HEK293 (cell line): ENCODE data around the gene CDCA4.

Source experiments
- CTCF ChIA-PET: fragments of 350-600 bp; formaldehyde crosslinking; extraction: SDS; loops from one replicate; lab custom pipeline; 2021; ENCODE audit warnings: antibody characterized with exemption; lab: Yijun Ruan, JAX
- POLR2A ChIA-PET: fragments of 300-600 bp; formaldehyde crosslinking; extraction: SDS; loops from one replicate; lab custom pipeline; 2020; ENCODE audit warnings: antibody characterized with exemption, inconsistent platforms; lab: Yijun Ruan, JAX
- H3K27ac ChIP-seq: fragments of 200-500 bp; sonication (Bioruptor generic); 2 replicates; pipeline ENCODE4 v1.5.1; 2014; ENCODE audit warnings: low read depth, low read length, control low read depth, inconsistent platforms; ENCODE audit errors: extremely low read depth
- H3K36me3 ChIP-seq, 2 experiments: fragments of 200-500 bp in 1 of 2; sonication (Bioruptor generic) in 1 of 2; 1 replicate in 1 of 2; 2 replicates in 1 of 2; pipeline ENCODE4 v1.5.1; 2014 to 2017; ENCODE audit warnings: inconsistent platforms in 2 of 2, low read length in 2 of 2; ENCODE audit not compliant: control insufficient read depth in 2 of 2, insufficient read depth in 1 of 2
- H3K4me1 ChIP-seq: fragments of 200-500 bp; sonication (Bioruptor generic); 2 replicates; pipeline ENCODE4 v1.5.1; 2014; ENCODE audit warnings: mild to moderate bottlenecking, low read length, inconsistent platforms; ENCODE audit not compliant: control insufficient read depth, insufficient read depth
- H3K4me3 ChIP-seq: 2 replicates; pipeline ENCODE4 v1.5.1; 2011; ENCODE audit warnings: low read depth, mild to moderate bottlenecking, control low read depth, low read length, moderate library complexity
- H3K9me3 ChIP-seq: fragments of 200-500 bp; sonication (Bioruptor generic); 2 replicates; pipeline ENCODE4 v1.5.1; 2014; ENCODE audit warnings: low read depth, low read length, inconsistent platforms; ENCODE audit not compliant: control insufficient read depth, insufficient read depth
- CTCF ChIP-seq: fragments of 450-650 bp; formaldehyde crosslinking; IDR thresholded peaks from 2 replicates; pipeline ENCODE4 v1.5.1; 2016; ENCODE audit warnings: missing biosample characterization, missing genetic modification characterization
- EGR2 ChIP-seq: fragments of 450-650 bp; formaldehyde crosslinking; IDR thresholded peaks from 2 replicates; pipeline ENCODE4 v1.5.1; 2016; ENCODE audit warnings: low read depth, missing biosample characterization, missing genetic modification characterization
- ELK4 ChIP-seq: IDR thresholded peaks from 2 replicates; pipeline ENCODE4 v1.6.1; 2011; ENCODE audit warnings: mild to moderate bottlenecking, low read depth, low read length, borderline replicate concordance
- GLIS1 ChIP-seq: fragments of 450-650 bp; formaldehyde crosslinking; IDR thresholded peaks from 2 replicates; pipeline ENCODE4 v1.5.1; 2016; ENCODE audit warnings: missing biosample characterization, missing genetic modification characterization
- ZFHX2 ChIP-seq: fragments of 450-650 bp; formaldehyde crosslinking; conservative IDR thresholded peaks from 2 replicates; pipeline ENCODE4 v1.5.1; 2016; ENCODE audit warnings: missing biosample characterization, missing genetic modification characterization
- ZFP37 ChIP-seq: fragments of 450-650 bp; formaldehyde crosslinking; IDR thresholded peaks from 2 replicates; pipeline ENCODE4 v1.5.1; 2016; ENCODE audit warnings: missing biosample characterization, missing genetic modification characterization
- ZNF132 ChIP-seq: fragments of 450-650 bp; formaldehyde crosslinking; IDR thresholded peaks from 2 replicates; pipeline ENCODE4 v1.5.1; 2017; ENCODE audit warnings: missing biosample characterization, missing genetic modification characterization, borderline replicate concordance
- ZNF239 ChIP-seq: fragments of 450-650 bp; formaldehyde crosslinking; IDR thresholded peaks from 2 replicates; pipeline ENCODE4 v1.5.1; 2016; ENCODE audit warnings: missing biosample characterization, missing genetic modification characterization
- ZNF341 ChIP-seq: fragments of 450-650 bp; formaldehyde crosslinking; IDR thresholded peaks from 2 replicates; pipeline ENCODE4; 2016; ENCODE audit warnings: low read depth, missing biosample characterization, missing genetic modification characterization
- ZNF350 ChIP-seq: fragments of 450-650 bp; formaldehyde crosslinking; IDR thresholded peaks from 2 replicates; pipeline ENCODE4 v1.5.0; 2017; ENCODE audit warnings: missing biosample characterization, mild to moderate bottlenecking, missing genetic modification characterization
- ZNF366 ChIP-seq: fragments of 450-650 bp; formaldehyde crosslinking; conservative IDR thresholded peaks from 2 replicates; pipeline ENCODE4 v1.5.1; 2016; ENCODE audit warnings: missing biosample characterization, missing genetic modification characterization
- ZNF391 ChIP-seq: fragments of 450-650 bp; formaldehyde crosslinking; IDR thresholded peaks from 2 replicates; pipeline ENCODE4 v1.5.1; 2016; ENCODE audit warnings: low read depth, missing biosample characterization, missing genetic modification characterization, borderline replicate concordance
- ZNF416 ChIP-seq: fragments of 450-650 bp; formaldehyde crosslinking; IDR thresholded peaks from 2 replicates; pipeline ENCODE4 v1.5.1; 2016; ENCODE audit warnings: missing biosample characterization, missing genetic modification characterization
- ZNF549 ChIP-seq: fragments of 450-650 bp; IDR thresholded peaks from 2 replicates; pipeline ENCODE4 v1.5.1; 2018; ENCODE audit warnings: missing biosample characterization, missing genetic modification characterization, mild to moderate bottlenecking, inconsistent platforms, moderate library complexity
- ZNF561 ChIP-seq: fragments of 450-650 bp; IDR thresholded peaks from 2 replicates; pipeline ENCODE4 v1.5.1; 2018; ENCODE audit warnings: missing biosample characterization, missing genetic modification characterization, borderline replicate concordance
- ZNF600 ChIP-seq: fragments of 450-650 bp; formaldehyde crosslinking; IDR thresholded peaks from 2 replicates; pipeline ENCODE4 v1.5.1; 2016; ENCODE audit warnings: missing biosample characterization, missing genetic modification characterization
- ZSCAN4 ChIP-seq: fragments of 450-650 bp; formaldehyde crosslinking; IDR thresholded peaks from 2 replicates; pipeline ENCODE4 v1.5.1; 2017; ENCODE audit warnings: missing biosample characterization, missing genetic modification characterization

The CDCA4 gene

GRCh38 chr14:105059035-105059924, 38.4 kb upstream of the CDCA4 start:
- POLR2A ChIA-PET = no interaction called here
- H3K27ac ChIP-seq = no peak overlapping the region

GRCh38 chr14:105058521-105059034, 37.7 kb upstream of the CDCA4 start:
- Histone ChIP-seq H3K27ac (no peak overlapping the region), H3K36me3 (no peaks in the 10 kb centered on the region), H3K4me3 (no peak overlapping the region), H3K4me1 (no peaks in the 10 kb centered on the region), H3K9me3 (no peaks in the 10 kb centered on the region)
- ChIA-PET POLR2A (interaction anchor here (1.7 kb wide), 1 partner anchor 38 kb away, joined by 4 read pairs; the partner anchor contains the start of gene CDCA4), CTCF (interaction anchor here (3.8 kb wide), 1 partner anchor 12 kb away, joined by 21 read pairs; no protein-coding TSS in a partner anchor)
- TF ChIP-seq ZFP37 (tag by site-specific recombination) (no peak), ZNF391 (tag by site-specific recombination) (no peak), ZNF561 (tag by site-specific recombination) (no peak), ZFHX2 (tag by site-specific recombination) (no peak), ZNF416 (no peak), ZNF350 (tag by site-specific recombination) (no peak), ZNF132 (no peak), ZNF600 (tag by site-specific recombination) (no peak)

More at GRCh38 chr14:105059035-105059924, 38.4 kb upstream of the CDCA4 start:
- TF ChIP-seq ZNF341 (tag by site-specific recombination) (no peak), CTCF (peak; percentile 53; the same call in 1 of the 2 replicates), ZNF416 (no peak), ZNF239 (tag by site-specific recombination) (no peak), ELK4 (no peak), ZFHX2 (tag by site-specific recombination) (0 out of 2 replicates have a peak, but pooled peaks have one; percentile 16)
- no peaks in the 10 kb centered on the region for H3K36me3 ChIP-seq
- H3K4me1 ChIP-seq = no peaks in the 10 kb centered on the region
- CTCF ChIA-PET = interaction anchor here (0.9 to 3.8 kb wide), 3 partner anchors 13 to 28 kb away, joined by 4 to 21 read pairs (median 7); no protein-coding TSS in a partner anchor
- no peak overlapping the region for H3K4me3 ChIP-seq
- H3K9me3 ChIP-seq = no peaks in the 10 kb centered on the region

- TF ChIP-seq ZNF366 (no peak), GLIS1 (tag by site-specific recombination) (0 out of 2 replicates have a peak, but pooled peaks have one; percentile 4), ZNF239 (tag by site-specific recombination) (no peak), ZSCAN4 (tag by site-specific recombination) (no peak), EGR2 (0 out of 2 replicates have a peak, but pooled peaks have one; percentile 3), ZNF549 (tag by site-specific recombination) (no peak)
- Histone ChIP-seq H3K4me3 (no peak overlapping the region), H3K27ac (no peak overlapping the region), H3K36me3 (no peaks in the 10 kb centered on the region), H3K9me3 (no peaks in the 10 kb centered on the region), H3K4me1 (no peaks in the 10 kb centered on the region)
- POLR2A ChIA-PET = no interaction called here
- CTCF ChIA-PET = no interaction called here
Observed at GRCh38 chr14:105056303-105056831, 35.5 kb upstream of the CDCA4 start.
